NCI-H2081 (cell line): Measurements from ENCODE around the gene CDK5RAP2.
A peak's percentile ranks its signal among the peaks of the same experiment; 100 is the strongest.

Source experiments
- DNase-seq, 2 experiments: peaks; one replicate each; lab custom pipeline; 2025; lab: John Stamatoyannopoulos, UW

The CDK5RAP2 gene

DNA sequence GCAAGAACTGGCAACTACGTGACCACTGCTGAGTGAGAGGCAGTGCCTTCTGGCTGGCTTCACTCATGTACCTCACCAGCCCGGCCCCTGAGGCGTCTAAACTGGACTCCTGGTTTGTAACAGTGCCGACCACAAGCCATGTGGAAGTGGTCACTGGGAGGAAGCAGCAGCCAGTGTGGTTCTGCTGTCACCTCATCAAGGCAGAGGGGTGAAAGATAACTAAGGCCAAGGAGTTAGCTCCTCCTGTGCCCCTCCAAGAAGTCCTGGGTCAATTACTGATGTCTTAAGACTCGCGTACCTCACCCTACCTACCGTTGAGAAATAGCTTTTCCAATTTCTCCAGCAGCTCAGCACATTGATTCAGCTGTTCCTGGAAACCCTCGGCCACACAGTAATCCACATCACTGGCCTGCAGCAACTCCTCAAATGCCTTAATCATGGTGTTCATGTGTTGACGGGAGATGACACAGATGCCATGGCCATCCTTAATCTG lies 142.9 kb downstream of the CDK5RAP2 start:
- no peak for DNase-seq

DNA sequence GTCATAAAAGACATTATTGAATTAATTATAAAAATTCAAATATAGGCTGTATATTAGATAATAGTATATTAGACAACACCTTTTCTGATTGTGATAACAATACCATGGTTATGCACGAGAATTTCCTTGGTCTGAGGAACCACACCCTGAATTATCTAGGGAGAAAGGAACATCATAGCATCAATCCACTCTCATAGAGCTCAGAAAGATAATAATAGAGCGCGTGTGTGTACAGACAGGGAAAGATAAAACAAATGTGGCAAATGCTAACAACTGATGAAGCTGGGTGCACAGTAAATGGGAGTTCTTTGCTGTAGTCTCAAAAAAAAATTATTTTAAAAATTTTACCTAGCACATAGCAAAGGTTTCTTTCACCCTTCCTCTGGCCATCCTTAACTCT lies 143.5 kb downstream of the CDK5RAP2 start:
- no peak for DNase-seq

DNA sequence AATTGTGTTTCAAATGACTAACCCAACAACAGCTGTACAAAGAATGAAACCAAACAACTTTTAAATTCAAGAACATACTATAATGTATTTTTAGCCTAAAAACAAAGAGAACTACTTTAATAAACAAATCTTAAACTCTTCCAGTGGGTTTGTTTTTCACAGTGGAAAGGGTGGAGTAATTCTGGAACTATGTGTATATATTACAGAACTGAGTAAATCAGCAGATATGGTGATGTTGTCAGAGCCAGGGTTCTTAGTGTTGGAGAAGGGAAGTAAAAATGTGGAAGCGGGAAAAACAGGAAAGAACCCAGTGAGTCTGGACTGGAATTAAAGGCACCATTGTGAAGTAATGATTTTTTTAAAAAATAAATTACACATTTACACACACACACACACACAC lies 144.9 kb downstream of the CDK5RAP2 start:
- no peak for DNase-seq

DNA sequence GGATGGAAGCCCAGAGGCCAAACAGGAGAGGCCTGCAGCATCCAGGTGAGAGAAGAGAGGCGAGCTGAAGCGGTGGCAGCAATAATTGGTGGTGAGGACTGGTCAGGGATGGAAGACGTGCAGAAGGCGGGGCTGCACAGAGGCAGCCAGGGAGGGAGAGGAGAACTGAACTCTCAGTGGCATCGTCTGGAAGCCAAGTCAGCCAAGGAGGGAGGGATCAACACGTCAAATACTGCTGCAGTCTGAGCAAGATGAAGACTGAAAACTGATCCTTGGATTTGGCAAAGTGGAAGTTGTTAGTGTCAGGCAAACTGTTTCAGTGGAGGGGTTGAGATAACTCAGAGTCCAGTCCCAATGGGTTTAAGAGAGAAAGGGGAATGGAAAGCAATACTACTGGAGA lies 145.4 kb downstream of the CDK5RAP2 start:
- no peak for DNase-seq

DNA sequence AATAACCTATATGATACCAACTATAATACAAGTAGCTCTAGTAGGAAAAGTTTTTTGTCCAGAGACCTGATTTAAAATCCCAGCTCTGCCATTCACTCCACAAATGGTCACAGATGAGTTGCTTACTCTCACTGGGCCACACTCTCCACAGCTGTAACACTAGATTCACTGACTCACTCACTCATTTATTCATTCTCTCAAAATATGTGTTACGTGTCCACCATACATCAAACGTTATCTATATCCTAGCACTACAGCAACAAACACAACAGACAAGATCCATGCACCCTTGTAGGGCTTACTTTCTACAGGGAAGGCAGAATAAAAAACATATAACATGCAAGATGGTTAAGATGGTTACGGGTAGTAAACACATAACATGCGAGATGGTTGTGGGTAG lies 146.3 kb downstream of the CDK5RAP2 start:
- no peak for DNase-seq

DNA sequence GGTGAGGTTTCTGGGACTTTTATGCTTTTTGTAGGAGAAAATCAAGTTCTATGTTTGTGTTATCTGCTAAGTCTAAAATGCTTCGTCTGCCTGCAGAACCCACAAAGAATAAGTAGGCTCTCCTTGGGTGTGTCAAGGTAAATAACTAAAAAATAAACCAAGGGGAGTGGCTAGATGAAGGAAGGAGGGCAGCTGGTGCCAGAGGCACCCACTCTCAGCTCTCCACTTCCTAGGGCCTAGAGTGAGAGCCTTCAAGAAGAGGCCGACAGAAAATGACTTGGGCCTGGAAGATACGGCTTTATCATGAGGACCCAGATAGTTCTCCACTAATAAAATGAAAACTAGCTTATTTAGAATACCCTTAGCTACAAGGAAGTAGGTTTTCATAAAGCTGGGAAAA lies 147.4 kb downstream of the CDK5RAP2 start:
- DNase-seq: no peak

DNA sequence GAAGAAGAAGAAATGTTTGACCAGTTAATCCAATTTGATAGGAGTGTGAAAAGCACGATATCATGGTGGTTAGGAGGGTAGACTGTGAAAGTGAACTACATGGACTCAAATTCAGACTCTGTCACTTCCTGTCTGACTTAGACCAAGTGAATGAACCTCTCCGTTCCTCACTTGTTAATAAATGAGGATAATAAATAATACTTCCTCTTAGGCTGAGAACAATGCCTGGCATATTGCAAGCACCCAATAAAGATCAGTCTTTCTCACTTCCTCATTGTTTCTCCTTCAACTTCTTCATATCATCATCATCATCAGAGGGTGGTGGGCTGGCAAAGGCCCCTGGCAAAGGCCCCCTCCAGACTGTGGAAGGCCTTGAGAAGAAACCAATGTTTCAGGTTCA lies 148.7 kb downstream of the CDK5RAP2 start:
- DNase-seq: no peak

DNA sequence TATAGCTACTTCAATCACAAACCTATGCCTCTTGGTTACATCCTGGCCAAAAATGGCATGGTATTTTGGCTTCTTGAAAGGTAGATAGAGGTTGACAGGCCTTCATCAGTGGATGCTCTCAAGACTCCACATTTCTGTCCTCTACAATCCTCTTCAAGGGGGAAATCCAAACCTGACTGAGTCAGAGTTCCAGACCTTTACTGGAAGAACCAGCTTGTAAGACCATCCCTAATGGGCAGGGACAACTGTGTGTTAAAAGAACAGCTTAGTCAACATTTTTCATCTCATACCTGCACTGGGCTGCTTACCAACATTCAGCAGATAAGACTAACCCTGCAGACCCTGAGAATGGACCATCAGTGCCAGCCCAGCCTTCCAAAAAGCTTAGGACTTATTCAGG lies 155.7 kb downstream of the CDK5RAP2 start:
- DNase-seq: no peak

DNA sequence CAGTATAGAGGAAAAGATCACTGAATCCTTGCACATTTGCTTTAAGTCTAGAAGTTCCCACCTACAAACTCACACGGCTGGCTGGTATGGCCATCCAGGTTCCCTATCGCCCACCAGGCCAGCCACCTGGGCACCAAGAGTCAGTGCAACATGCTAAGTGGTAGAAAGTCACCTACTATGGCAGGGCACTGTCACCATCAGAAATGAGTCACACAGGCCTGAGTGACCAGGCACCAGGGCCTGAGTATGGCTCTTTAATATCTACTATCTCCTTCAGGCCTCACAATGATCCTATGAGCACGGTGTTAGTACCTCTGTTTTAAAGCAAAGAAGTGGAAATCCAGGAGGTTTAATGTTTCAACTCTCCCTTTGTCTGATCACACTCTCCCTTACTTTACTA lies 156.2 kb downstream of the CDK5RAP2 start:
- no peak for DNase-seq

DNA sequence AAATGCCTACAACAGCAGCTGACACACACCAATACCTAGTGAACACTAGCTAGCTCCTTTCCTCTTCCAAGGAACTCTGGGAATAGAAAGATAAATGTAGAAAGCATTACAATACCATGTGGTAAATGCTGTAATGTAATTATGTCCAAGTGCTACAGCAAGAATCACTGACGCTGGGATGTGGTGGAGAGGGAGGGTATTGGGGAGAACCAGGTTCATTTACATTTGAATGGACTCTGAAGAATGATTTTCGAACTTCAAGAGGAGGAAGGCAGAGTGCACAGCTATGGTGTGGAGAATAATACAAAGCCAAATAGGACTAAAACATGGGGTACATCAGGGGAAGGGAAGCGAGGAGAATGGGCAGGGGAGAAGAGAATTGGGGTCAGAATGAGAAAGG lies 158.0 kb downstream of the CDK5RAP2 start:
- no peak for DNase-seq

DNA sequence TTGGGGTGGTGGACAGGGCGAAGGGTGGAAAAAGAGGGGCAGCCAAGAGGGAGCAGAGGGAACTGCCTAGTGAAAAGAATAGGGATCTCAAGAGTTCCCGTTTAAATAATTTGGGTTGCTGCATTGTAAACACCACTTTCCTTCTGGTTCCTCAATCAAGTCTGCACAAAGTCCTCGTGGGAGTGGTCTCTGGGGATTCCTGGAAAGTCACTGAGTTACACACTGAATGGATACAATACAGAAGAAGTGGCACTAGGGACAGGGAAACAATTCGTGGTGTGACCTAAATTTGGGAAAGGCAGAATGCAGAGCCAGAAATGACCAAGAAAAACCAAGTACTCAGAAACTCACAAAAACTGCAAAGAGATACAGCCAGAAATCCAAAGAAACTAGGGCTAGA lies 161.7 kb downstream of the CDK5RAP2 start:
- DNase-seq: no peak

DNA sequence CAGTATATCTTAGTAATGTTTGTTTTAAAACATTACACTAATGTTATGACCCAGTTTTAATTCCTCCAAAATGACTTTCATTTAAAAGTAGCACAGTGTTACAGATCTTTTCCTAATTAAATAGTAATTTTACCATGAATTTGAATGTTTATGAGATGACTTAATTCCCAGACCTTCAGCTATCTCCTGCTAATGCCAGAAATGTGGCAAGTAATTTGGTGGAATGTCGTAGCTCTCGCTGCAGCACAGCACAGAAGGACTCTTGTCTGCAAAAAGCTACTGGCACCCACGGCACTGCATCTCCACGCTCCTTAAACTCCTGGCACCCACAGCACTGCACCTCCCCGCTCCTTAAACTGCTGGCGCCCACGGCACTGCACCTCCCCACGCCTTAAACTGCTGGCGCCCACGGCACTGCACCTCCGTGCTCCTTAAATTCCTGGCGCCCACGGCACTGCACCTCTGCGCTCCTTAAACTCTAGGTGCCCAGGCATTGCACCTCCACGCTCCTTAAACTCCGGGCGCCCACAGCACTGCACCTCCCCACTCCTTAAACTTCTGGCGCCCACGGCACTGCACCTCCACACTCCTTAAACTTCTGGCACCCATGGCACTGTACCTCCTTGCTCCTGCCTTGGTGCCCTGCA lies 163.1 kb downstream of the CDK5RAP2 start:
- no peak for DNase-seq

DNA sequence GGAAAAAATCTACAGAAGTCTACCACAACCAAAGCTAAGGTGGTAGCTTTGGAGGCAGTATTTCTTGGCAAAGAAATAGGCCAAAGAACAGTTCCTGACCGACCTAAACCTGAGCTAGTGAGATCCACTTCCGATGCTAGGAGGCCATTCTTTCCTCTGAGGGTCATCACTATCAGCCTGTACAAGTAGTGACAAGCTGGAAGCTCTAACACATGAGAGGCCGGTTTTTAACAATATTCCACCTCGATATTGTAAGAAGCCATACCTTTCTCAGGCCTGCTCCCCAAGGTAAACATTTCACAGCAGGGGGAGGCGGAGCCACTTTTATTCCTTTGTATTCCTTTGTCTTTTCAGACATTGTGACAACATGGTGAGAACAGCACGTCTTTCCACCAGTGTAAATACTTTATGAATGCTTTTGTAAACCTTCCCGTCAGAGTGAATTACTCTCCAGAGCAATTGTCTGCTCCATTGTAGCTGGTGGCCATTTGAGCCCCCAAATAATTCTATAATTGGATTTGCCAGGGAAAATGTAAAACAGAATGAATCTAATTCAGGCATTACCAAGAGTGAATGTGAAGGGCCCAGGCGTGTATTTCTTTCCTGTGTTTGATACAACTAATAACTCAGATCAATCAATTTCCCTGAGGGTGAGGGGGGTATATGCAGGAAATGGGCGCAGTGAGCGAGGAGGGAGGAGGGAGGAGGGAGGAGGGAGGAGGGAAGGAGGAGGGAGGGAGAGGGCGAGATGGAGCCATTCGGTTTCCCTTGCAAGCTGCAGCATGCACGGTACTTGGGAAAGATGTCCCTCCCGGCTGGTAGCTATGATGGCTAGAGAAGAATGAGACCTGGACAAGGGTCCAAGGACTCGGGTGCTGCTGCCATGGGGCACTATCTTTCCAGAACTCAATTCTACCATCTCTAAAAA lies 166.6 kb downstream of the CDK5RAP2 start:
- peak; percentile 86 to 96 for DNase-seq

DNA sequence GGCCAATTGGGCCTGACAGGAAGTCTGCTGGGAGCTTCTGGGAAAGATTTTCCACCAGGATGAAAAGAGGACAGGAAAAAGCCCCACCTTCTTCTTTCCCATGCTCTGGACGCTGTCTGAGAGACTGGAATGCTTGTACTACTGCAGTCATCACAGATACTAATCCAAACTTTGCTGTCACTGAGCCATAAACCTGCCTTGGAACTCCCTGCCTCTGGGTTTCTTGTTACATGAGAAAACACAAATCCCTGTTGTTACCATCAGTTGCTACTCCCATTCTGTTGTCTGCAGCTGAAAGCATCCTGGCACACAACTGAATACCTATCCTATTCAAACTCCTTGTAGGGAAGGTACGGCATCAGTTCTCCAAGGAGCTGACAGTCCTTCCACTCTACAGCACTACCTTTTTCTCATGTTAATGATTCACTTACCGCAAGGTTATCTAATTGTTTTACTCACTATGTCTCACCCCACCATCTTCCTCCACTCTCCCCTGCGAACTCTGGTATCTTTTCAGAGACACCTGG lies 167.5 kb downstream of the CDK5RAP2 start:
- peak in 1 of 2 experiments; percentile 36 for DNase-seq

DNA sequence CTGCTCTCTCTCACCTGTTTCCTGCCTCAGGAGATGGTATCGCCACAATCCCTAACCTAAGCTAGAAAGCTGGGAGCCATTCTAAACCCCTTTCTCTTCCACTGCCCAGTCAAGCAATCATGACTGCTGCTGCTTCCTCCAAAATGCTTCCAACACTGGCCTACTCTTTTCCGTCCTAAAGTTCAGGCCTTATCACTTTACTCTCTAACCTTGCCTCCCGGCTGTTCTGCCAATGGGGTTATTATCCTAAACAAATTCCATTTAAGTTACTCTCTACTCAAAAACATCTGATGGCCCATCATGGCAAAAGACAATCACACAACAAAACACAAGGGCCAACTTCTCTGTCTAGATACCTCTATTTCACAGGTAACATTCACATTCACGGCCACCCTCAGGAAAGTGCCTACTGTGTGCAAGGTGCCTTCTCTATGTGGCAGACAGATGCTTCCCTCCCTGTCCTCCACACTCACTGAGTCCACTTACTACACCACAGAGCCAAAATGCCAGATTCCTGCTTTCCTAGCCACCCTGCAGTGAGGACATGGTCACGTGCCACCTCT lies 168.0 kb downstream of the CDK5RAP2 start:
- DNase-seq: peak in 1 of 2 experiments; percentile 11

DNA sequence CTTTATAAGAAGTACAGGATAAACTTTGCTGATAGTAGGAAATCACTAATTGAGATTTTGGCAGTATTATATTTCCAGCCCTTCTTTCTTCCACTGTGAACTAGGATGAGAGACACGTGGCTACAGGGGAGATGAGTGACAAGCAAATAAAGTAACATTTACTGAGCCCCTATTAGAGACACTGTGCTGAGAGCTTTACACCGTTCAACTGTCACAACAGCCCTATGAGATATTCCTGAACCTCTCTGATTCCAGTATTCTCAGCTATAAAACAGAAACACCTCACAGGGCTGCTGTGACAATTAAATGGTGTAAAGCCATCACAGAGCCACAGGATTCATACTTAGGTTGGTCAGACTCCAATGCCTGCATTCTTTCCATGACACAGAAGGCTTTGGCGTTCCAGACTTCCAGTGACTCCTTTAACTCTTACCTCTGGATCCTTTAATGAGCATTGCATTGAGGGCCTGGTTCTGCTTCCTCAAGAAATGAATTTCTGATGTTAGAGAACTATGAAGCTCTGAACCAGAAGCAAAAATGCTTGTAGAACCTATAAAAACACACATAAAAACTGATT lies 169.0 kb downstream of the CDK5RAP2 start:
- no peak for DNase-seq

DNA sequence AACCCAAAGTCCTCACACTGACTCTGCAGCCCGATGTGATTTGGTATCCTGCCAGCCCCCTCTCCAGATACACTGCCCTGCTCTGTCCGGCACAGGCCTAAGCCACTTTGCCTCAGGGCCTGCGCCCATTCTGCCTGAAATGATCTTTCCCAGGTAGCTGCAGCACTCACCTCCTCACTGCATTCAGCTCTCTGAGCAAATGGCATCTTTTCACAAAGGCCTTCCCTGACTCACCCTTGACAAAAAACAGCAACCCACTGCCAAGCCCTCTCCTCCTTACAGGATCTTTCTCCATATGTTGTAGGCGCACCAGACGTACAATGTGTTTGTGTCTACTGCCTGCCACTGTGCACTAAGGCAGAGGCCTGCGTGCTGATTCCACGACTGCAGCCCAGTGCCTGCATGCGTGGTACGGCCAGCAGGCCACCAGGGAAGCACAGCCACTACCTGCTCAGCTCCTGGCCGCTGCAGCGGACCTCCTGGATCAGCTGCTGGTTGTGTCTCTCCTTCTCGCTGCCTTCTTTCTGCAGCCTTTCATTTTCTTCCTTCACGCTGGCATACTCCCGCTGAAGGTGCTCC lies 171.2 kb downstream of the CDK5RAP2 start:
- DNase-seq: no peak

DNA sequence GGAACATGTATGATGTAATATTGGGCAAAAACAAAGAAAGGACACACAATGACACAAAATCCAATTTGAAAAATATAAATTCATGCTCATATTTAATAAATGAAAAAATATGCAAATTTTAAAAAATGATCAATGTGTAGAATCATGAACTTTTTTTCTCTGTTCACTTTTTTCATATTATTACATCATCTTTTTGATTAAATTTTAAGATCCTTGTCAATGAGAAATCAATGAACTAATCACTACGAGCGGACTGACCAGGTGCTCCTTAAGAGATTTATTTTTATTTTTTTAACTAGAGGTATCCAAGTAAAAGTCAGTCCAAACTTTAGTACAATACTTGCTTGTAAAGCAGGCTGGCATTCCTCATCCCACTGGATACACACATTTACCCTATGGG lies 174.1 kb downstream of the CDK5RAP2 start:
- no peak for DNase-seq

DNA sequence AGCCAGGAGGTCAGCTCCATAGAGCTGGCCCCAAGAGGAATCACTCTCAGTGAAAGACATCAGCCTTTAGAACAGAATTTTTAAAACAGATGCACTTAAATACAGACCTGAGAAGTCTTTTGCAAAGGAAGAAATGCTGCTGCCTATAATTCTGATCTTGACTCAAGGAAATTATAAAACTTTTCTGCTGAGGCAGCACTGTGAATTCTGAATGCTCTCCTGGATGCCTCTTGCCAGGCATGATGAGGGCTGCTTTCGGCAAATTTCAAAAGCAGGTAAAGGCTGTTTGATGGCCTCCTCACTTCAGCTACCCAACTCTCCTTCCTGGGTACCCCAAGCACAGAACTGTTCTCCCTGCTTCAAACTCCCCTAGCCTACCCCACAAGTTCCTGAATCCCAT lies 174.8 kb downstream of the CDK5RAP2 start:
- no peak for DNase-seq

DNA sequence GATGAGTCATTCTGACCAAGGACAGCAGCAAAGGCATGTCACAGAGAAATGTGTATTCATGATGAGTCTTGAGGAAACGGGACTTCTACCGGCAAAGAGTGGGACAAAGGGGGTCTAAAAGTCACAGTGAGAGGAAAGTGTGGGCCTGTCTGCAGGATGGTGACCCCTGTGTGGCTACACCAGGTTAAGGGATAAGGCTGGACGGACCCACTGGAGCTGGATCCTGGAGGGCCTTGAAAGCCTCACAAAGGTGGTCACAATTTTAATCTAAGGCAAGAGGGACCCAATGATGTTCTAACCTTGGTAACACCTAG lies 176.5 kb downstream of the CDK5RAP2 start:
- no peak for DNase-seq

DNA sequence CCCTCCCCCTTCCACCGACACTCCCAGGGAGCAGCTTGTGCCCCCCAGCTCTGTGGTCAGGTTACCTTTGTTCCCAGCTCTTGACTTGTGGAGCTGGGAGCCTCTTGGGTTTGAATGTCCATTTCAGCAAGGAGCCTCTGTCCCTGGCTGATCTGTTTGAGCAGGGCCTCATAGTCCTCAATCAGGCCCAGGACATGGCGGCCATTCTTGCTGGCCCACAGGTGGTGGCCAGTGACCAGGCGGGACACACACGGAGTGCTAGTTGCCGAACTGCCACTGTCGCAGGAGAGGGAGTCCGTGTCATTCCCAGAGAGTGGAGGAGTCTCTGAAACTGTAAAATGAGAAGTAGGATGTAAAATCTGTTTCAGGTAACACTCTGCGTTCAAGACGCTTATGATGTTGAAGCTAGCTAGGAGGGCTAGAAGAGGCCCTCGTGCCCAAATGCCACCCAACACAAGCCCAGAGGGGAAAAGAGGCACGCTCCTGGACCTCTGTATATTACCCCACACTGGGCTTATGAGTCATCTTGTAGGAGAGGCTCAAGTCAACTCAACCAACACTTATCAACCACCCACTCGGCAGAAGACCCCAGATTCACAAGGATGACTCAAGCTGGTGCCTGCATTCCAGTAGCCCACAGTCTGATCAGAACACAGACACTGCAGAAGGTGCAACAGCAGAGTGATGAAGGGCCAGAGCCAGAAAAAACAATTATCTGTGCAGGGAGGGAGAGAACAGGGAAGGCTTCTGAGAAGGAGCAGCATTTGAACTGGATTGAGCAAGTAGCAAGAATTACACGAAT lies 177.0 kb downstream of the CDK5RAP2 start:
- no peak for DNase-seq
